ENCODE measurements around the gene NF1. TPM values are rescaled to one million over a fixed set of nuclear protein-coding genes. Genes with fewer than 3 reads are reported as not detected.

NF1 gene
- total RNA-seq, 4 donors from 2014 or later: 61.4 to 81.2 (median 66.6) TPM

DNA sequence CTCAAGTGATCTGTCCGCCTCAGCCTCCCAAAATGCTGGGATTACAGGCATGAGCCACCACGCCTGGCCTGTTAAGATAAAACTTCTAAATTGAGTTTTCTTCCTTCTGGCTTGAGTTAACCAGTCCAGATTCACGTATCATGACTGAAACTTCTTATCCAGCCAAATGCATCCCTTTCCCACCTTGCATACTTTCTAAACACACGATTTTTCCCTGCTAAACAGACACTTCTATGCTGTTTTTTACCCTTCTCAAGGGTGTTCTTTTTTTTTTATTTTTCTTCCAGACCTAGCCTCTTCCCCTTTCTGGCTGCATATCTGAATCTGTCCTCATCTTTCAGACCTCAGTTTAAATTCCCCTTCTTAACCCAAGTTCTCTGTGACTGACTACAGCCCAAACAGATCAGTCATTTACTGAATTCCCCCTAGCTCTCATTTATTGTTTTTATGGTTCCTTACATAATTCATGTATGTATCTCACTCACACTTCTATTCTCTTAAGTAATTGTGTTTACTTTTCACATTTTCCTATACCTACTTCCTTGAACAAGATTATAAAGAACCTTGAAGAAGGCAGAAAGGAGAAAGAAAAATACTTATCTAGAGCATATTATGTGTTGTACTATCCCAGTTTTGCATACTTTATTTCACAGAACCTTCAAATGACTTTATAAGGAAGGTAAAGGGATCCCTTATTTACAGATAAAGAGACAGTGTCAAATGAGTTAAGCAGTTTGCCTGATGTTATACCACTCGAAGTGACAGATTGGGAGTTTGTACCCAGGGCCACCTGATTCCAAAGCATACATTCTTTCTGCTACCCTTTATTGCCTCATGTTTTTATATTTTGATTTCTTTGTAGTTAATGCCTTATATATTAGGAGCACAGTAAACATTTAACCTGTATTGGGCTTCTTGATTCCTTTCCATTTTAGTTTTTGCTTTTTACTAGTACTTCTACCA lies 213.9 kb downstream of the NF1 start:
- TF ChIP-seq, protein P1, sequence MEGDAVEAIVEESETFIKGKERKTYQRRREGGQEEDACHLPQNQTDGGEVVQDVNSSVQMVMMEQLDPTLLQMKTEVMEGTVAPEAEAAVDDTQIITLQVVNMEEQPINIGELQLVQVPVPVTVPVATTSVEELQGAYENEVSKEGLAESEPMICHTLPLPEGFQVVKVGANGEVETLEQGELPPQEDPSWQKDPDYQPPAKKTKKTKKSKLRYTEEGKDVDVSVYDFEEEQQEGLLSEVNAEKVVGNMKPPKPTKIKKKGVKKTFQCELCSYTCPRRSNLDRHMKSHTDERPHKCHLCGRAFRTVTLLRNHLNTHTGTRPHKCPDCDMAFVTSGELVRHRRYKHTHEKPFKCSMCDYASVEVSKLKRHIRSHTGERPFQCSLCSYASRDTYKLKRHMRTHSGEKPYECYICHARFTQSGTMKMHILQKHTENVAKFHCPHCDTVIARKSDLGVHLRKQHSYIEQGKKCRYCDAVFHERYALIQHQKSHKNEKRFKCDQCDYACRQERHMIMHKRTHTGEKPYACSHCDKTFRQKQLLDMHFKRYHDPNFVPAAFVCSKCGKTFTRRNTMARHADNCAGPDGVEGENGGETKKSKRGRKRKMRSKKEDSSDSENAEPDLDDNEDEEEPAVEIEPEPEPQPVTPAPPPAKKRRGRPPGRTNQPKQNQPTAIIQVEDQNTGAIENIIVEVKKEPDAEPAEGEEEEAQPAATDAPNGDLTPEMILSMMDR (IDR thresholded peaks at IDR 0.05; ENCODE audit: low read depth): no peak

DNA sequence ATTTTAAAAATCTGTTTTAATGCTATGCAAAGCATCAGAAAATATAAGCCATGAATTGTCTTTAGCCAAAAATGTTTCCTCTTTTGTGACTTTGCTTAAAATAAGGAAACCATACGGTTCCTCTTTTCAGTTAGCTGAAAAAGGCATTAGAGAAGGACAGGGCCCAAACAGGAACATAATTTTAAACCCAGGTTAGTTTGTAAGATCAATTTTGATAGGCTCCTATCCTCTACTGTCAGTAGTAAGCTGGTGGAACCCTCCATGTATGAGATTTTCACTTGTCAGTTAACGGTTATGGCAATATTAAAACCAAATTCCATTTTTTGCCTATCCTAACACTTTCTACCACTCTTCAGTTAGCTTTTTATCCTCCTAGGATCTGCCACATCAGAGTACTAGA lies 214.8 kb downstream of the NF1 start:
- TF ChIP-seq, protein P1 (IDR thresholded peaks at IDR 0.05; ENCODE audit: low read depth): no peak

DNA sequence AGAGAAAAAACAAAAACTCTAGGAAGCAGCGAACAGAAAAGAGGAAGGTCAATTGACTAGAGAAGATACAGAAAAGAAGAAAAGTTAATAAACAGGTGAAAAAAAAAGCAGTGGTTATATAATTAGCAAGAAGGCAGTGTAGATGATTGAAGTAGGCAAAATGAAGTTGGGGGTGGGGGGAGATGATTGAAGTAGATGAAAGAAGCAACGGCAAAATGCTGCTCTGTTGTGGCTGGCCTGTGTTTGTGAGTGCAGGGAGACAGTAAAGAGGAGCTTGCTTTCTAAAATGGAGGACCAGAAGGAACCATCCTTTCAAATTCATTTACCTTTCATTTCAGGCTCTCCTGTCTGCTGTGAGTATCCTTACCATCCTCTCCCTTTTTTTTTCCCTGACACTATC lies 215.5 kb downstream of the NF1 start:
- TF ChIP-seq, protein P1 (IDR thresholded peaks at IDR 0.05; ENCODE audit: low read depth): no peak

DNA sequence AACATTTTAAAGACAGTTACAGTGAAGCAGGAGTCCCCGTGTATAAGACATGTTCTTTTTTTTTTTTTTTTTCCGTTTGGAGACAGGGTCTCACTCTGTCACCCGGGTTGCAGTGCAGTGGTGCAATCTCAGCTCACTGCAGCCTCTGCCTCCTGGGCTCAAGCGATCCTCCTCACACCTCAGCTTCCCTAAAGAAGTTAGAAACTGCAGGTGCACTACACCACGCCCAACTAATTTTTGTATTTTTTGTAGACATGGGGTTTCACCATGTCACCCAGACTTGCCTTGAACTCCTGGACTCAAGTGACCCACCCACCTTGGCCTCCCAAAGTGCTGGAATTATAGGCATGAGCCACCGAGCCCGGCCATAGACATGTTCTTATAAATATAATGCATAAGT lies 216.1 kb downstream of the NF1 start:
- TF ChIP-seq, protein P1 (IDR thresholded peaks at IDR 0.05; ENCODE audit: low read depth): no peak

DNA sequence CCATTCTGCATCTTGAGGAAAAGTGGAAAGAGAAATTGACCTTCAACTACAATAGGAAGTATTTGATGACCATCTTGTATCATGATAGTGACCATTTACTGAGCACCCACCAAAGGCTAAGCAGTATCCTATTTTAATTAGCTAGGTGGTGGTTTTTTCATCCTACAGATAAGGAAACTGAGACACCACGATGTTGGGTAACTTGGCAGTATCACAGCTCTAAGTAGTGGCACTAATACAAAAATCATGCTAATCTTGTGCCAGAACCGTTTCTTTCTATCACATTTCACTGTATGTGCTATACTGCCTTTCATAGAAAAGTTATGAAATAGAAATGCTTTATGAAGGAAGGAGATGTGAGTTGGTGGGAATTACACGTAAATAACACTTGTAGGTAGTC lies 216.7 kb downstream of the NF1 start:
- TF ChIP-seq, protein P1 (IDR thresholded peaks at IDR 0.05; ENCODE audit: low read depth): no peak

DNA sequence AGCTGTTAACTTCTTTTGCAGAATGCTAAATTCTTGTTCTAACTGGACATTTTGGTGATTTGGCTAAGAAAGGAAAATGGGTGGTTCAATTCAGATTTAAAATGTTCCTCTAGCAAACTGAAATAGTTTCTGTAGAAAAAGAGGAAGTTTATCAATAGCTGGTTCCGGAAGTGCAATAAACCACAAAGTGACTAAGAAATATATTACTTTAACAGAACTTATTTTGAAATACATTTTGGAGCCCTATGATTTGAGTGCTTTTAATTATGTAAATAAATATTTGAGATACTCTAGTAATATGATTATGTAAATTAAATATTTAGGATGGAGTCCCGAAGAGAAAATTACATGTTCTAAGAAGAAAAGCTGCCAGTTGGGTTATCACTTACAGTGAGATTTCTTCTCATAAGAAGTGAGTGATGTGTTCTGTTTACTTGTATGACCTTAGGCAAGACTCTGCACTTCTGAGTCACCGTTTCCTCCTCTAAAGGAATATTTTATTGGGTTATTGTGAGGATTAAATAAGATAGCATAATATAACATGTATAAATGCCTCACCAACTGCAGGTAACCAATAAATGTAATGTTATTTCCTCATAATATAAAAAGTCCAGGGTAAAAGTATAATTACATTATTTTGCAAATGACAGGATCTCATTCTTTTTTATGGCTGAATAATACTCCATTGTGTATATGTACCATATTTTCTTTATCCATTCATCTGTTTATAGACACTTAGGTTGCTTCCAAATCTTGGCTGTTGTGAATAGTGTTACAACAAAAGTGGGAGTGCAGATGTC lies 219.4 kb downstream of the NF1 start, which contains the start of gene EVI2B:
EVI2B (minus strand) TSS at position 73 of the 800 bp plus-strand sequence. CDS start 8,445 bp downstream, outside the sequence.
- TF ChIP-seq, protein P1 (IDR thresholded peaks at IDR 0.05; ENCODE audit: low read depth): no peak

DNA sequence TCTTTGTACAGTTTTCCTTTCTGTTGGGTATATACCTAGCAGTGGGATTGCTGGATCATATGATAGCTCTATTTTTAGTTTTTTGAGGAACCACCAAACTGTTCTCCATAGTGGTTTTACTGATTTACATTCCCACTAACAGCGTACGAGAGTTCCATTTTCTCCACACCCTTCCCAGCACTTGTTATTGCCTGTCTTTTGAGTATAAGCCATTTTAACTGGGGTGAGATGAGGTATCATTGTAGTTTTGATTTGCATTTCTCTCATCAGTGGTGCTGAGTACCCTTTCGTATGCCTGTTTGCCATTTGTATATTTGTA lies 220.0 kb downstream of the NF1 start:
- TF ChIP-seq, protein P1 (IDR thresholded peaks at IDR 0.05; ENCODE audit: low read depth): no peak

Measured in subcutaneous adipose tissue (tissue), 4 donors.